H1 (cell line): ENCODE results near the gene SPDYE4. TPM values are rescaled to one million over a fixed set of nuclear protein-coding genes. Genes with fewer than 3 reads are reported as not detected.
A peak's percentile ranks its signal among the peaks of the same experiment; 100 is the strongest.

Experiments used
- CTCF ChIA-PET: fragments of 300-600 bp; sonication (Branson Sonifier 250); formaldehyde crosslinking; loops from one replicate; lab custom pipeline; 2021; ENCODE audit not compliant: partially characterized antibody; lab: Charles Lee
- POLR2A ChIA-PET: fragments of 300-600 bp; sonication (Branson Sonifier 250); formaldehyde crosslinking; loops from one replicate; lab custom pipeline; 2021; ENCODE audit warnings: inconsistent platforms; ENCODE audit not compliant: partially characterized antibody; lab: Charles Lee
- DNase-seq, 2 experiments: peaks; one replicate each; pipeline versions ENCODE4 v3.0.0 to v3.0.0-alpha.2; 2010 to 2022; ENCODE audit warnings: low spot score in 2 of 2, low read depth in 1 of 2, mixed read lengths in 1 of 2
- FAIRE-seq: peaks from 2 replicates; lab custom pipeline; 2011; peaks lifted over from hg19 to GRCh38; lab: Jason Lieb, UNC
- H2AFZ ChIP-seq: 2 replicates; pipeline ENCODE4 v1.8.1; 2012; ENCODE audit warnings: low read length, inconsistent platforms
- H2AK5ac ChIP-seq: 2 replicates; pipeline ENCODE4 v1.6.1; 2013; ENCODE audit warnings: low read depth, low read length
- H2BK120ac ChIP-seq: replicated peaks from 2 replicates; pipeline ENCODE3; 2013; ENCODE audit warnings: low read depth, low read length, inconsistent platforms
- H2BK12ac ChIP-seq: 2 replicates; pipeline ENCODE4 v1.6.1; 2013; ENCODE audit warnings: low read depth, low read length
- H2BK15ac ChIP-seq: 2 replicates; pipeline ENCODE4 v1.6.1; 2013; ENCODE audit warnings: low read length
- H2BK20ac ChIP-seq: 2 replicates; pipeline ENCODE4 v1.6.1; 2013; ENCODE audit warnings: low read length
- H2BK5ac ChIP-seq: 2 replicates; pipeline ENCODE4 v1.6.1; 2013; ENCODE audit warnings: low read depth, low read length
- H3K14ac ChIP-seq: 2 replicates; pipeline ENCODE4 v1.6.1; 2013; ENCODE audit warnings: inconsistent platforms; ENCODE audit not compliant: insufficient read length
- H3K18ac ChIP-seq: 2 replicates; pipeline ENCODE4 v1.6.1; 2013; ENCODE audit warnings: low read length; ENCODE audit errors: extremely low read depth
- H3K23ac ChIP-seq: 2 replicates; pipeline ENCODE4 v1.6.1; 2013; ENCODE audit warnings: inconsistent platforms; ENCODE audit not compliant: insufficient read length
- H3K23me2 ChIP-seq: 2 replicates; pipeline ENCODE4 v1.6.1; 2013; ENCODE audit warnings: low read depth, low read length
- H3K27ac ChIP-seq: 2 replicates; pipeline ENCODE4 v1.6.1; 2011; ENCODE audit warnings: low read depth, low read length, inconsistent platforms
- H3K27me3 ChIP-seq, 4 experiments: replicated peaks in 1 of 4; 1 replicate in 1 of 4; 2 replicates in 3 of 4; pipeline versions ENCODE4 v1.6.1 to v1.8.1; 2011 to 2013; ENCODE audit warnings: low read length in 3 of 4, mild to moderate bottlenecking in 3 of 4, inconsistent platforms in 2 of 4, mixed read lengths in 2 of 4, moderate library complexity in 1 of 4; ENCODE audit not compliant: control insufficient read depth in 3 of 4, insufficient read depth in 3 of 4; ENCODE audit errors: extremely low read depth in 1 of 4
- H3K36me3 ChIP-seq, 4 experiments: 2 replicates each; pipeline versions ENCODE4 v1.6.1 to v1.8.1; 2011 to 2013; ENCODE audit warnings: mild to moderate bottlenecking in 4 of 4, low read length in 3 of 4, moderate library complexity in 2 of 4, control low read depth in 1 of 4, inconsistent platforms in 1 of 4; ENCODE audit not compliant: insufficient read depth in 4 of 4, control insufficient read depth in 2 of 4
- H3K4ac ChIP-seq: replicated peaks from 2 replicates; pipeline ENCODE3; 2013; ENCODE audit warnings: low read length, low read depth, mixed read lengths, inconsistent platforms; ENCODE audit not compliant: insufficient read length
- H3K4me1 ChIP-seq, 4 experiments: replicated peaks in 1 of 4; 1 replicate in 1 of 4; 2 replicates in 3 of 4; pipeline versions ENCODE4 v1.6.1 to v1.8.1; 2011 to 2013; ENCODE audit warnings: low read length in 3 of 4, inconsistent platforms in 2 of 4, mixed read lengths in 1 of 4; ENCODE audit not compliant: insufficient read depth in 4 of 4, control insufficient read depth in 3 of 4
- H3K4me2 ChIP-seq, 2 experiments: 2 replicates each; pipeline versions ENCODE4 v1.6.1 to v1.8.1; 2011 to 2013; ENCODE audit warnings: low read depth in 2 of 2, low read length in 2 of 2, control low read depth in 1 of 2, inconsistent platforms in 1 of 2, mild to moderate bottlenecking in 1 of 2; ENCODE audit not compliant: insufficient read depth in 1 of 2
- H3K4me3 ChIP-seq, 4 experiments: fragments of 200-600, 300-600 bp in 1 of 4; sonication (generic), shearing (Covaris generic), sonication (Bioruptor Twin) in 1 of 4; 2 replicates each; pipeline versions ENCODE4 v1.5.1 to v1.8.1; 2011 to 2016; ENCODE audit warnings: low read length in 4 of 4, low read depth in 3 of 4, control low read depth in 2 of 4, inconsistent platforms in 2 of 4, mild to moderate bottlenecking in 2 of 4, mixed read lengths in 1 of 4, moderate library complexity in 1 of 4; ENCODE audit not compliant: insufficient read depth in 2 of 4; ENCODE audit errors: extremely low read depth in 1 of 4
- H3K56ac ChIP-seq: replicated peaks from 2 replicates; pipeline ENCODE3; 2013; ENCODE audit warnings: low read depth, mild to moderate bottlenecking, mixed read lengths, low read length, inconsistent platforms; ENCODE audit not compliant: insufficient read length
- H3K79me1 ChIP-seq: 2 replicates; pipeline ENCODE4 v1.6.1; 2013; ENCODE audit warnings: low read depth, low read length, control low read depth
- H3K79me2 ChIP-seq, 2 experiments: 2 replicates each; pipeline versions ENCODE4 v1.6.1 to v1.8.1; 2012 to 2013; ENCODE audit warnings: low read length in 2 of 2, mild to moderate bottlenecking in 2 of 2, inconsistent platforms in 1 of 2; ENCODE audit not compliant: insufficient read depth in 2 of 2, control insufficient read depth in 1 of 2
- H3K9ac ChIP-seq, 4 experiments: replicated peaks in 1 of 4; 1 replicate in 1 of 4; 2 replicates in 3 of 4; pipeline versions ENCODE4 v1.6.1 to v1.8.1; 2011 to 2013; ENCODE audit warnings: low read depth in 3 of 4, low read length in 3 of 4, control low read depth in 2 of 4, mild to moderate bottlenecking in 2 of 4, moderate library complexity in 2 of 4, inconsistent platforms in 1 of 4; ENCODE audit errors: extremely low read depth in 1 of 4
- H3K9me3 ChIP-seq, 2 experiments: 2 replicates each; pipeline versions ENCODE4 v1.6.1 to v1.8.1; 2012 to 2013; ENCODE audit warnings: mild to moderate bottlenecking in 2 of 2, moderate library complexity in 2 of 2, control low read depth in 1 of 2, inconsistent platforms in 1 of 2, low read depth in 1 of 2, low read length in 1 of 2, mixed read lengths in 1 of 2; ENCODE audit not compliant: insufficient read depth in 2 of 2
- H4K20me1 ChIP-seq, 2 experiments: replicated peaks in 1 of 2; 2 replicates each; pipeline versions ENCODE3 to v1.8.1; 2011 to 2013; ENCODE audit warnings: inconsistent platforms in 2 of 2, low read length in 2 of 2, mild to moderate bottlenecking in 1 of 2; ENCODE audit not compliant: insufficient read depth in 2 of 2, control insufficient read depth in 1 of 2
- H4K5ac ChIP-seq: 2 replicates; pipeline ENCODE4 v1.6.1; 2013; ENCODE audit warnings: low read length, low read depth, mixed read lengths, inconsistent platforms; ENCODE audit not compliant: insufficient read length
- H4K8ac ChIP-seq: 2 replicates; pipeline ENCODE4 v1.8.0; 2013; ENCODE audit warnings: mild to moderate bottlenecking, moderate library complexity, low read length, inconsistent platforms; ENCODE audit not compliant: insufficient read depth; ENCODE audit errors: extremely low read depth
- H4K91ac ChIP-seq: replicated peaks from 2 replicates; pipeline ENCODE3; 2013; ENCODE audit warnings: low read length, mixed read lengths, inconsistent platforms; ENCODE audit not compliant: insufficient read length
- ATF3 ChIP-seq: IDR thresholded peaks from 2 replicates; pipeline ENCODE4 v1.6.1; 2011; ENCODE audit warnings: low read depth, mild to moderate bottlenecking, low read length; ENCODE audit not compliant: insufficient read depth
- CHD1 ChIP-seq: IDR thresholded peaks from 2 replicates; pipeline ENCODE4 v1.6.1; 2012; ENCODE audit warnings: low read depth, low read length, improper control_type of control experiment
- EP300 ChIP-seq, 2 experiments: IDR thresholded peaks; 1 replicate in 1 of 2; 2 replicates in 1 of 2; pipeline ENCODE4 v1.6.1; 2011 to 2012; ENCODE audit warnings: low read depth in 2 of 2, low read length in 2 of 2, mild to moderate bottlenecking in 2 of 2, borderline replicate concordance in 1 of 2, inconsistent platforms in 1 of 2, moderate library complexity in 1 of 2
- MAFK ChIP-seq: IDR thresholded peaks from 2 replicates; pipeline ENCODE4 v1.6.1; 2012; ENCODE audit warnings: low read depth, mild to moderate bottlenecking, improper control_type of control experiment, low read length
- POU5F1 ChIP-seq: IDR thresholded peaks from 2 replicates; pipeline ENCODE4 v1.6.1; 2011; ENCODE audit warnings: low read depth, mild to moderate bottlenecking, low read length, moderate library complexity
- RFX5 ChIP-seq: IDR thresholded peaks from 2 replicates; pipeline ENCODE4 v1.6.1; 2011; ENCODE audit warnings: low read depth, low read length, improper control_type of control experiment, borderline replicate concordance
- SIX5 ChIP-seq: IDR thresholded peaks from 2 replicates; pipeline ENCODE4 v1.6.1; 2011; ENCODE audit warnings: mild to moderate bottlenecking, low read depth, low read length
- SP4 ChIP-seq: IDR thresholded peaks from 2 replicates; pipeline ENCODE4 v1.6.1; 2012; ENCODE audit warnings: low read length, inconsistent platforms
- SRF ChIP-seq: IDR thresholded peaks from 2 replicates; pipeline ENCODE4 v1.6.1; 2011; ENCODE audit warnings: mild to moderate bottlenecking, low read depth, low read length, moderate library complexity
- ZNF274 ChIP-seq: IDR thresholded peaks from 2 replicates; pipeline ENCODE4 v1.7.0; 2012; ENCODE audit warnings: low read length, borderline replicate concordance; ENCODE audit errors: extremely low read depth
- WGBS, 2 experiments: shearing (Covaris generic) in 1 of 2; methylation state at CpG; one replicate each; pipeline versions ENCODE4 v1.1.6 to v1.1.7; 2013 to 2015; ENCODE audit warnings: low lambda C conversion rate in 2 of 2, mixed read lengths in 2 of 2, inconsistent platforms in 1 of 2, low coverage in 1 of 2, missing lambda C conversion rate in 1 of 2; ENCODE audit not compliant: insufficient replicate concordance in 2 of 2, insufficient coverage in 1 of 2, insufficient read length in 1 of 2; ENCODE audit errors: extremely low coverage in 1 of 2, missing lambda C conversion rate in 1 of 2; 5-methylcytosine and 5-hydroxymethylcytosine counted together
- polyA plus RNA-seq, 7 experiments: library from polyadenylated mRNA; depleted of rRNA in 3 of 7; stranded (reverse) in 5 of 7; unstranded in 2 of 7; fragments of >200 nt in 5 of 7; fragments of 200-250 nt in 2 of 7; gene quantifications; 1 replicate in 5 of 7; 2 replicates in 1 of 7; 4 replicates in 1 of 7; pipeline versions ENCODE4 v1.2.1 to v1.2.3, GENCODE V29; 2011 to 2013; ENCODE audit warnings: missing spikeins in 2 of 7, mixed read lengths in 2 of 7
- total RNA-seq: library from RNA; stranded (reverse); fragmentation: NEBNext Ultra II Directional; extraction: Animal tissue kit (Norgen Biotek cat#: 25700); gene quantifications from 2 replicates; pipeline ENCODE4 v1.2.1, GENCODE V29; 2021
- TF ChIP-seq, protein P1 (sequence below): IDR thresholded peaks from 2 replicates; pipeline ENCODE4 v1.6.1; 2011; ENCODE audit warnings: low read length, improper control_type of control experiment

SPDYE4 gene
- total and polyA plus RNA-seq, 2 of the 8 experiments (the other 6 are each of a cell fraction or from before 2014, with no cell fraction given): not detected

DNA sequence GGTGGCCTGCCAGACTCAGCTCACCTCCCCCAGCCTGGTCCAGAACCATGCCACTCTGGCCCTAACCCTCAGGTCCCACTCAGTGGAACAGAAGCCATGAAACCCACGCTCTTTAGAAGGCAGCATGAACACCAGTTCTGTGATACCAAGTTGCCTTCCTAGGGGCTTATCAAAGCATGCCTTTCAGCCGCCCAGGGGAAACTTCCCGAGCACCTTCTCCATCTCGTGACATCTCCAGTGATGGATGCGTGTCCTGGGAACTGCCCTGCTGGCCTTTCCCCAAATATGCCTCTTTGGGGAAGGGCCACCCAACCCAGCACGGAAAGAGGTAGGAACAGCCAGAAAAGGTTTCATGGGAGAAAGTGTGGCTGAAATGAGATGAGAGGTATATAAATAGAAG is 22.0 kb downstream of the SPDYE4 start:
- Histone ChIP-seq H3K27me3 (no peaks in the 10 kb centered on the region), H3K4ac (no peak overlapping the region), H2BK120ac (no peak overlapping the region), H3K36me3 (no peaks in the 10 kb centered on the region), H3K79me1 (no peaks in the 10 kb centered on the region), H2AFZ (no peak overlapping the region), H3K56ac (no peak overlapping the region), H2BK20ac (no peak overlapping the region), H3K18ac (no peak overlapping the region), H3K27ac (no peak overlapping the region), H3K9ac (no peak overlapping the region), H4K5ac (no peak overlapping the region), H3K4me1 (peaks cover 0 to 4% (median under 1%) of the 10 kb centered on the region in 4 experiments; a peak in 3 of 7 replicates), H3K23me2 (peaks cover 2% of the 10 kb centered on the region; the same call in 1 of the 2 replicates), H3K23ac (no peak overlapping the region), H2BK15ac (0 out of 2 replicates have a peak overlapping the region, but pooled peaks have one; percentile 61), H2BK5ac (no peak overlapping the region), H2AK5ac (no peak overlapping the region), H3K79me2 (no peaks in the 10 kb centered on the region), H4K91ac (no peak overlapping the region), H3K4me3 (no peak overlapping the region), H3K14ac (no peak overlapping the region), H3K9me3 (no peaks in the 10 kb centered on the region), H4K20me1 (no peaks in the 10 kb centered on the region), H4K8ac (no peak overlapping the region), H2BK12ac (no peak overlapping the region), H3K4me2 (no peak overlapping the region)
- no peak for FAIRE-seq
- ChIA-PET CTCF (no interaction called here), POLR2A (no interaction called here)
- WGBS, 2 experiments: 76% methylated on average over 6 of the region's 6 CpGs; no CpG with 5 or more reads in 1 of the 2 experiments
- DNase-seq: no peak
- TF ChIP-seq EP300 (IDR thresholded peaks at IDR 0.05; ENCODE audit: borderline replicate concordance in 1 of 2, low read depth in 2 of 2, low read length in 2 of 2) (no peak), MAFK (no peak), POU5F1 (no peak), RFX5 (no peak), ZNF274 (no peak), SIX5 (no peak), SP4 (no peak), CHD1 (no peak), SRF (no peak), ATF3 (no peak)
- TF ChIP-seq, protein P1, sequence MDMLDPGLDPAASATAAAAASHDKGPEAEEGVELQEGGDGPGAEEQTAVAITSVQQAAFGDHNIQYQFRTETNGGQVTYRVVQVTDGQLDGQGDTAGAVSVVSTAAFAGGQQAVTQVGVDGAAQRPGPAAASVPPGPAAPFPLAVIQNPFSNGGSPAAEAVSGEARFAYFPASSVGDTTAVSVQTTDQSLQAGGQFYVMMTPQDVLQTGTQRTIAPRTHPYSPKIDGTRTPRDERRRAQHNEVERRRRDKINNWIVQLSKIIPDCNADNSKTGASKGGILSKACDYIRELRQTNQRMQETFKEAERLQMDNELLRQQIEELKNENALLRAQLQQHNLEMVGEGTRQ: no peak
